ENCODE data around the gene SYF2. TPM values are rescaled to one million over a fixed set of nuclear protein-coding genes. Genes with fewer than 3 reads are reported as not detected.

Gene SYF2
- total RNA-seq, 1 experiment from 2014 or later, result 29.8 TPM

DNA sequence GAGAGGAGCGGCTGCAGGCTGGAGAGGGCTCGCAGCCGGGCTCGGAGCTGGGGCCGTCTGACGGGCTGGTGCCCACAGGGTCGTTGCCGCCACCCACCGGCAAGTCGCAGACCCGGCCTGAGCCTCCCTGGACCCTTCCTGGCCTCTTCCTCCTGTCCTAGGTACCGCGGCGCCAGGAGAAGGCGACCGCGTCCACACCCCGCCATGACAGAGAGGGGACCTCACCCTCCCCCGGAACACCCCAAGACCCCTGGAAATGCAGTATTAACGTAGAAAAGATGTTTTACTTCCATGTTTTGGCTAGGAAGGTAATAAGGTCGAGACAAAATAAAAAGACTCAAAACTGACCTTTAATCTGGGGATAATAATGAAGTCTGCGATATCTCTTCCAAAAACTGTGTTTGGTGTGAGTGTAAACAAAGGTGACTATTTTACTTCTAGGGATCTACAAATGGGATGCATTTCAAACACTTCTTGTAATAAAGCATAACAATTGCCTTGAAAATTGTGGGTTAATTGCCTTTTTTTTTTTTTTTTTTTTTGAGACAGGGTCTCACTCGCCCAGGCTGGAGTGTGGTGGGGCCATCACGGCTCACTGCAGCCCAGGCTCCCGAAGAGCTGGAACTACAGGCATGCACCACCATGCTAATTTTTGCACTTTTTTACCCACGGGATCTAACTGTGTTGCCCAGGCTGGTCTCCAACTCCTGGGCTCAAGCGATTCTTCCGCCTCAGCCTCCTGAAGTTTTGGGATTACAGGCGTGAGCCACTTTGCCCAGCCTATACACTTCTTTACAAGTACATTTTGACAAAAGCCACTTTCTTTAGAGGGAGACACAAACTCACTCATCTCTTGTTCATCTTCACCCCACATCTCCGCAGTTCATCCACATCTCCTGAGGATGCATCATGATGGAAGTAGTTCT, 15.8 kb upstream of the SYF2 start:
- no peaks in the 10 kb centered on the region for H3K9me3 ChIP-seq (ENCODE audit: low read length)
- TSS peak; percentile 71 for BruUV-seq (replicated peaks)
- peak overlapping the region; percentile 97 for H2AFZ ChIP-seq (ENCODE audit: low read length)
- no peak for TF ChIP-seq EZH2phosphoT487 (IDR thresholded peaks at IDR 0.05; ENCODE audit: borderline replicate concordance, low read length)
- TF ChIP-seq EZH2 (IDR thresholded peaks at IDR 0.05; ENCODE audit: low read length, unreplicated experiment), result no peak
- no peak; the same call in 1 of the 2 replicates for TF ChIP-seq CTCF (conservative IDR thresholded peaks at IDR 0.05; ENCODE audit: low read depth, low read length)
- H3K27ac ChIP-seq (ENCODE audit: low read length), result peak overlapping the region; percentile 76
- ChIA-PET POLR2A (ENCODE audit: unreplicated experiment) (interaction anchor here (0.5 to 1.0 kb wide), 4 partner anchors 8 to 165 kb away, joined by 3 to 21 read pairs (median 4); partner anchors contain the start of gene SYF2), CTCF (no interaction called here)
- DNase-seq, result no peak
- peaks cover 38% of the 10 kb centered on the region for H4K20me1 ChIP-seq (ENCODE audit: low read length)
- H3K4me1 ChIP-seq (ENCODE audit: insufficient read depth, low read length), result peaks cover 23% of the 10 kb centered on the region
- peaks cover 41% of the 10 kb centered on the region for H3K79me2 ChIP-seq (ENCODE audit: low read length)
- no peaks in the 10 kb centered on the region for H3K9me2 ChIP-seq (replicated peaks; ENCODE audit: low read length)
- H3K4me3 ChIP-seq (ENCODE audit: low read length), result peak overlapping the region; percentile 99
- H3K27me3 ChIP-seq (ENCODE audit: low read length), result no peaks in the 10 kb centered on the region
- H3K9ac ChIP-seq (ENCODE audit: low read length), result peak overlapping the region; percentile 92
- no peak for ATAC-seq
- no peaks in the 10 kb centered on the region for H3F3A ChIP-seq (ENCODE audit: low read length, unreplicated experiment)
- intact Hi-C loops (cut with micrococcal nuclease), result loop anchor here (5.0 kb wide), 1 partner anchor 89 kb away; the partner anchor contains the start of gene TMEM50A
- peaks cover 35% of the 10 kb centered on the region for H3K36me3 ChIP-seq (ENCODE audit: low read depth, low read length)
- H3K4me2 ChIP-seq (ENCODE audit: low read length), result peak overlapping the region; percentile 82

- no peaks in the 10 kb centered on the region for H3K27me3 ChIP-seq (ENCODE audit: low read length)
- DNase-seq (peak; percentile 97), ATAC-seq (peak; percentile 85)
- H3K4me3 ChIP-seq (ENCODE audit: low read length), result peak within 1 kb of the TSS; percentile 99
- H3K9me3 ChIP-seq (ENCODE audit: low read length), result no peaks in the 10 kb centered on the region
- H2AFZ ChIP-seq (ENCODE audit: low read length), result peak within 1 kb of the TSS; percentile 97
- peaks cover 38% of the 10 kb centered on the region for H4K20me1 ChIP-seq (ENCODE audit: low read length)
- intact Hi-C loops (cut with micrococcal nuclease), result loop anchor here (5.0 kb wide), 1 partner anchor 90 kb away; the partner anchor contains the start of gene TMEM50A
- POLR2A ChIA-PET (ENCODE audit: unreplicated experiment), result interaction anchor here (0.5 to 1.0 kb wide), 4 partner anchors 9 to 164 kb away, joined by 3 to 21 read pairs (median 4); partner anchors contain the start of gene SYF2
- peak within 1 kb of the TSS; percentile 92 for H3K9ac ChIP-seq (ENCODE audit: low read length)
- peak within 1 kb of the TSS; percentile 82 for H3K4me2 ChIP-seq (ENCODE audit: low read length)
- peaks cover 21% of the 10 kb centered on the region for H3K4me1 ChIP-seq (ENCODE audit: insufficient read depth, low read length)
- no peak for TF ChIP-seq CTCF (conservative IDR thresholded peaks at IDR 0.05; ENCODE audit: low read depth, low read length)
- TF ChIP-seq EZH2 (IDR thresholded peaks at IDR 0.05; ENCODE audit: low read length, unreplicated experiment), result no peak
- TF ChIP-seq EZH2phosphoT487 (IDR thresholded peaks at IDR 0.05; ENCODE audit: borderline replicate concordance, low read length), result no peak
- H3F3A ChIP-seq (ENCODE audit: low read length, unreplicated experiment), result no peaks in the 10 kb centered on the region
- peaks cover 43% of the 10 kb centered on the region for H3K36me3 ChIP-seq (ENCODE audit: low read depth, low read length)
- H3K79me2 ChIP-seq (ENCODE audit: low read length), result peaks cover 49% of the 10 kb centered on the region
- H3K27ac ChIP-seq (ENCODE audit: low read length), result peak within 1 kb of the TSS; percentile 76
- CTCF ChIA-PET, result no interaction called here
- H3K9me2 ChIP-seq (replicated peaks; ENCODE audit: low read length), result no peaks in the 10 kb centered on the region
- BruUV-seq (replicated peaks), result TSS peak; percentile 74
Measured at GRCh38 chr1:25247024-25247828, 14.9 kb upstream of the SYF2 start, which contains the start of gene RSRP1. Gene RSRP1 (minus strand): TSS chr1:25247454. CDS start chr1:25246963, 491 bp downstream.
